Ectodermal cell (in vitro differentiated cells): ENCODE measurements around the gene MTMR1.

Experiments used
- H3K27ac ChIP-seq: 2 replicates; pipeline ENCODE4 v1.7.0; 2013; ENCODE audit warnings: mild to moderate bottlenecking, low read depth, low read length; ENCODE audit not compliant: insufficient read depth, poor library complexity, severe bottlenecking
- H3K27me3 ChIP-seq: 2 replicates; pipeline ENCODE4 v1.7.0; 2013; ENCODE audit warnings: mild to moderate bottlenecking, low read length; ENCODE audit not compliant: insufficient read depth, control insufficient read depth, poor library complexity, severe bottlenecking
- H3K36me3 ChIP-seq: one replicate; pipeline ENCODE4 v1.7.0; 2013; ENCODE audit warnings: low read length; ENCODE audit not compliant: control insufficient read depth, insufficient read depth
- H3K4me1 ChIP-seq: one replicate; pipeline ENCODE4 v1.7.0; 2013; ENCODE audit warnings: low read length; ENCODE audit not compliant: control insufficient read depth, insufficient read depth
- H3K4me3 ChIP-seq: 2 replicates; pipeline ENCODE4 v1.7.0; 2013; ENCODE audit warnings: low read depth, low read length, control low read depth; ENCODE audit not compliant: insufficient read depth
- H3K9me3 ChIP-seq: 2 replicates; pipeline ENCODE4 v1.7.0; 2013; ENCODE audit warnings: mild to moderate bottlenecking, low read length, moderate library complexity; ENCODE audit not compliant: control insufficient read depth
- WGBS, 2 experiments: methylation state at CpG; one replicate each; pipeline ENCODE4 v1.1.7; 2013; ENCODE audit warnings: missing lambda C conversion rate in 2 of 2; 5-methylcytosine and 5-hydroxymethylcytosine counted together

Gene MTMR1

DNA sequence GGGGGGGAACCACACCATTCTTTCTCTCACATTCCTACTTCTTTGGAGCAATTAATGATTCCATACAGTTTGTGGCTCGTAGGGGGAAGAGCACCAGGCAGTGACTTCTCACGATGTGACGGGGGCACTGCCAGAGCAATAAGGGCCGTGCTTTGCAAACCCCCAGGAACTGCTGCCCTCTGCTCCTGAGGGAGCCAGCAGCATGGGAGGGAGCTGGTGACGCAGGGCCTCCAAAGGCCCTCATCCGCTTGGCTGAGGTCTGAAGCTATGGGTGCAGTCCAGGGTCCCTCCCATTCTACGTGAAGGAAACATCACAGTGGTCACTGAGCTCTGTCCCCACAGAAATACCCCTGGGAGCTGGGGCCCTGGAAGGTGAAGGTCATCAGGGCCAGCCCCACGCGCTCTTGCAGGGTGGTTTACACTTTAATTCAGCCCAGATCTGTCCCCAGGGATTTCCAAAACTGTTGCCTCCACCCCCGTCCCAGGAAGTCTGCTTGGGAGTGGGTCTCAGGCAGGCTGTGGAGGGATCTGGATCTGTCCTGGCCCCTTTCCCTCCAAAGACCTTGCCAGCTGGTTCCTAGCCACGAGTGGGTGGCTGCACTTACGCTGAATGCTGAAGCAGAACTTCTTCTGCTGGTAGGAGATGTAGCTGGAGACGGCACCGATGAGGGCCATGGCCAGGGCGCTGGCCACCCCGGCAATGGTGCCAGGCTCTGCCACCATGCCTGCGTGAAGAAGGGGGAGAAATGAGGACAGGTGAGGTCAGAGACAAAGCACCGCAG lies 82.6 kb downstream of the MTMR1 start:
- H3K36me3 ChIP-seq: no peaks in the 10 kb centered on the region
- H3K27ac ChIP-seq: no peak overlapping the region
- H3K9me3 ChIP-seq: no peaks in the 10 kb centered on the region
- WGBS, 2 experiments: 93 to 95% methylated on average over 18 of the region's 18 CpGs
- no peaks in the 10 kb centered on the region for H3K4me1 ChIP-seq
- no peaks in the 10 kb centered on the region for H3K27me3 ChIP-seq
- no peak overlapping the region for H3K4me3 ChIP-seq

DNA sequence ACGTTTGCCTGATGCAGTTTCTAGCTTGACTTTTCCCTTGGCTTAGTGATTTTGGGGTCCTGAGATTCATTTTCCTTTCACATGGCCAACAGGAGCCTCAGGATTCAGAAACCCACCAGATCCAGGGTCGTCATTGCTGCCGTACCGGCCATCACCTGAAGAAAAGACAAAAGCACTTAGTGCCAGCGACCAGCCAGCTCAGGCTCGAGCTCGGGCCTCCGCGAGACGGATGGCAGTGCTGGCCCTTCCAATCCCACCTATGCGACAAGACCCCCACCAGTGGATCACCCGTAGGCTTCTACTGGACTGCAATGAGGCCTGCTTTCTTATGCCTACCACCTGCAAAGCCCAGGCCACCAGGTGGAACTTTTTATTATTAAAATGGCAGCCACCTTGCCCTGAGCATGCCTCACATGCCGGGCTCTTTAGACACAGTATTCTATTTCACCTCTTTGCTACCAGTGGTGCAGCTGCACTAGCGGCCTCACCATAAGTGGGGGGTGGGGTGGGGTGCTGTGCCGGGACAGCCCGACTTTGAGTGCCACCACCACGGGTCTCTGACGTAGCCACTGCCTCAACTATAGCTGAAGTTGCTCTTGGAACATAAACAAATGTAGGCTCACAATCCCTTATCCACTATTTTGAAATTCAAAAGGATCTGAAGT lies 84.3 kb downstream of the MTMR1 start:
- Histone ChIP-seq H3K4me3 (no peak overlapping the region), H3K27ac (no peak overlapping the region), H3K27me3 (no peaks in the 10 kb centered on the region), H3K9me3 (no peaks in the 10 kb centered on the region), H3K4me1 (no peaks in the 10 kb centered on the region), H3K36me3 (no peaks in the 10 kb centered on the region)
- WGBS, 2 experiments: 91 to 93% methylated on average over 16 to 18 of the region's 18 CpGs

DNA sequence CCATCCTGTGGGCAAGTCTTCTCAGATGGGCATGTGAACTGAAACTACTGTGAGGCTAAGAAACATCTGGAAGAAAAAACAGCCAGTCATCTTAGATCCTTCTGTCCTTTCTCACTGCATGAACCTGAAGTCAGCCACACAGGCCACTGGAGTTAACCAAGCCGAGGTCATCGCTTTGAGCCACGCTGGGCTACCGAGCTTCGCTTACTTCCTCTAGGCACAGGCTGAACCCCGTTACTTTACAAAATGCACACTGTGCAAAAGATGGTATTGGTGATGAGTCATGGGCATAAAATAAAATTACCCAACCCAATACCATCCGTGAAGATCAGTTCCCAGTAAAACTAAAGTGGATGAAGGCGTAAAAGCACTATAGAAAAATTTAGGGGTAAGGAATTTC lies 86.2 kb downstream of the MTMR1 start:
- no peaks in the 10 kb centered on the region for H3K27me3 ChIP-seq
- WGBS, 2 experiments: 95 to 100% methylated on average over 1 to 6 of the region's 8 CpGs
- no peaks in the 10 kb centered on the region for H3K9me3 ChIP-seq
- H3K4me3 ChIP-seq: no peak overlapping the region
- H3K4me1 ChIP-seq: no peaks in the 10 kb centered on the region
- H3K36me3 ChIP-seq: no peaks in the 10 kb centered on the region
- no peak overlapping the region for H3K27ac ChIP-seq

DNA sequence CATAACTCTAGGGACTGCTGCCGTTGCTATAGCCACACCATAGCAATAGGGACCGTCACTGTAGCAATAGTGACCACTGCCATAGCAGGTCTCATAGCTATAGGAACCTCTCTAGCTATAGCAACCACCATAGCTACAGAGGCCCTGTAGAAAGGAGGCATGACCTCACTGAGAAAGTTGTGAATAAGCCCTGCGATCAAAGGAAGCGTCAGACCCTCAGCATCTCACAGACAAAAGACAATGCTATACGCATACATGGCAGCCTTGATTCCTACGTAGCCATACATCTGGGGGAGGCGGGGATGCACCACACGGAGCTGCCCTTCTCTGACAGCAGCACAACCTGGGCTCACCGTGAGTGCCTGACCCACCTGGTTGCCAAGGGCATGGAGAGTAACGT lies 88.5 kb downstream of the MTMR1 start:
- 93 to 94% methylated on average over 9 to 10 of the region's 10 CpGs for WGBS, 2 experiments
- Histone ChIP-seq H3K36me3 (no peaks in the 10 kb centered on the region), H3K4me1 (no peaks in the 10 kb centered on the region), H3K4me3 (no peak overlapping the region), H3K9me3 (no peaks in the 10 kb centered on the region), H3K27me3 (no peaks in the 10 kb centered on the region), H3K27ac (no peak overlapping the region)

DNA sequence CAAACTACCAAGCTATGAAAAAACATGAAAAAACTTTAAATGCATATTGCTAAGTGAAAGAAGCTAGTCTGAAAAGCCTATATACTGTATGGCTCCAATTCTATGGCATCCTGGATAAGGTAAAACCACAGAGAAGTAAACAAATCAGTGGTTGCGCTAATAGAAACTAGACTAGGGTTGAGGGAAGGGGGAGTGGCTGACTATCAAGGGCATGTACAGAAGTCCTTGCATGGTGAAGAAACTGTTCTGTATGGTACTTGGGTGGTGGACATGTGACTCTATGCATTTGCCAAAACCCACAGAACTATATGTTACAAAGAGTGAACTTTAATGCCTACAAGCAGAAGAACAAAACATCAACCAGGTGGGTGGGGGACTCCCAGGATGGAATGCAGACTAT lies 96.8 kb downstream of the MTMR1 start:
- WGBS, 2 experiments: 94 to 100% methylated on average over 1 of the region's 1 CpG
- H3K4me3 ChIP-seq: no peak overlapping the region

DNA sequence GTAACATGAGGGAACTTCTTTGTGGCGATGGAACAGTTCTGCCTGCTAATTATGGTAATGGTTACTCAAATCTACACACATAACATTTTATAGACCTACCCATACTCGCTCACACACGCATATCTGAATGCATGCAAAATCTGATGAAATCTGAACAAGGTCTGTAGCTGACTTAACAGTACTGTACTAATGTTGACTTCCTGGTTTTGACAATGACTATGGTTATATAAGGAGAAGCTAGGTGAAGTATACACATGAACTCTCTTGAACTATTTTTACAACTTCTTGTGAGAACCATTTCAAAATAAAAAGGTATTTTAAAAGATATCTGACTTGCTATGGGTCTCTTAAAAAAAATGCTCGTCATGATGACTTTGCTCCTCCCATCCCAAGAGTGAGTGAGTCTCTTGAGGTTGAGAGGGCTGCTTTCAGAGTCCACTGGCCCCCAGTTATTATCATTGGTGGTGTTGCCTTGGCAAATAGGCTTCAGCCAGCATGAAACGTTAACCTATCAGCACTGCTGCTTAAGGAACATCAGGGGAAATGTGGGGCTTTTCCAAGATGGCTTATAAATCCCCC lies 99.8 kb downstream of the MTMR1 start:
- Histone ChIP-seq H3K9me3 (no peaks in the 10 kb centered on the region), H3K4me3 (no peak overlapping the region), H3K36me3 (no peaks in the 10 kb centered on the region), H3K4me1 (no peaks in the 10 kb centered on the region), H3K27ac (no peak overlapping the region), H3K27me3 (no peaks in the 10 kb centered on the region)
- 89 to 100% methylated on average over 3 of the region's 5 CpGs for WGBS, 2 experiments

More for the DNA sequence above, 96.8 kb downstream of the MTMR1 start:
- no peaks in the 10 kb centered on the region for H3K4me1 ChIP-seq
- H3K27me3 ChIP-seq: no peaks in the 10 kb centered on the region
- H3K27ac ChIP-seq: no peak overlapping the region
- H3K9me3 ChIP-seq: no peaks in the 10 kb centered on the region
- no peaks in the 10 kb centered on the region for H3K36me3 ChIP-seq

DNA sequence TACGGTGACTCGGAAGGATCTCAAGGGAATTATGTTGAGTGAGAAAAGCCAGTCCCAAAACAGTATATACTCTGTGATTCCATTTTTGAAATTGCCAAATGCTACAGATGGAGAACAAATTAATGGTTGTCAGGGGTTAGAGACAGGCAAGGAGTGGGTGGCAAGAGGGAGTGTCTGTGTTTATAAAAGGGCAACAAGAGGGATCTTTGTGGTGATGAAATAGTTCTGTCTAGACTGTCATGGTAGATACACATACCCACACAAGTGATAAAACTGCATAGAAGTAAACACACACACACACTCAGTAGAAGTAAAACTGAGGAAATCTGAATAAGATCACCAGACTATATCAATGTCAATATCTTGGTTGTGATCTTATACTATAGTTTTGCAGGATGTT lies 112.5 kb downstream of the MTMR1 start:
- no peaks in the 10 kb centered on the region for H3K4me1 ChIP-seq
- 100% methylated on average over 2 of the region's 2 CpGs for WGBS, 2 experiments
- no peaks in the 10 kb centered on the region for H3K36me3 ChIP-seq
- no peak overlapping the region for H3K4me3 ChIP-seq
- no peaks in the 10 kb centered on the region for H3K27me3 ChIP-seq
- H3K9me3 ChIP-seq: no peaks in the 10 kb centered on the region
- no peak overlapping the region for H3K27ac ChIP-seq

DNA sequence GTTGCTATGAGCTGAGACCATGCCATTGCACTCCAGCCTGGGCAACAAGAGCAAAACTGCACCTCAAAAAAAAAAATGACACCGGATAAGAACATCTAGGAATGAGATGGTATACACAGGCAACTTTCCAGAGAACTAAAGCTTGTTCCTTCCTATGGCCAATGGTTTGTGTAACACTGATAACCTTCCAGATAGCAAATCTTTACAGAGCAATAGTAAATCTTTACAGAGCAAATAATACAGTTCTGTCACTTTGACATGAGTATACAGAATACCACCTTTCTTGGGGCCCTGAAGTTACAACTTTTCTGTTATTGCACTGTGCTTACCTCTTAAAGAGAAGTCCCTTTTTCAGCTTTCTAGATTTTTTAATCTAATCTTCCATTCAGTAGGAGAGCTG lies 113.6 kb downstream of the MTMR1 start:
- WGBS, 2 experiments: 90 to 100% methylated on average over 1 of the region's 1 CpG

DNA sequence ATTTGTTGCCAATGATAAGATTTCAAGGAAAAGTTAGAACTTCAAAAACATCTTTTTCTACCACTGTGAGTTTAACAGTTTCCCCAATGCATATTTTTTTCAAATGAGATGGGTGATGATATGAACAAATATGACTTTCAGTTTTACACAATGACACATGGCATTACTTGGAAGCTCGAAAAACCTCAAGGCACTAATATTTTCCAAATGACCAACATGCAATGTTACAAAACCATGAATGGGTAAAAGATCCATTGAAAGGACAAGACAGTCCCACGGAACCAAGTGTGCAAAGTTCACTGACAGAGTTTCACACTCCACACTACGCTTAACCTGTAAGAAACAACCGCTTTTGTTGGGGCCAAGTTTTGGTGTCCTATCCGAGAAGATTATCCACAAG lies 120.7 kb downstream of the MTMR1 start:
- WGBS, 2 experiments: 98 to 100% methylated on average over 3 to 4 of the region's 5 CpGs
- Histone ChIP-seq H3K36me3 (no peaks in the 10 kb centered on the region), H3K27ac (no peak overlapping the region), H3K4me1 (no peaks in the 10 kb centered on the region), H3K9me3 (no peaks in the 10 kb centered on the region), H3K4me3 (no peak overlapping the region), H3K27me3 (no peaks in the 10 kb centered on the region)

More for the DNA sequence above, 113.6 kb downstream of the MTMR1 start:
- H3K36me3 ChIP-seq: no peaks in the 10 kb centered on the region
- no peaks in the 10 kb centered on the region for H3K27me3 ChIP-seq
- no peak overlapping the region for H3K4me3 ChIP-seq
- H3K27ac ChIP-seq: no peak overlapping the region
- H3K4me1 ChIP-seq: no peaks in the 10 kb centered on the region
- H3K9me3 ChIP-seq: no peaks in the 10 kb centered on the region
